ENCODE measurements around the gene UNC5A.

The UNC5A gene

GRCh38 chr5:176881816-176882566, 71.6 kb downstream of the UNC5A start:
- no peak for DNase-seq

GRCh38 chr5:176882567-176882903, 72.2 kb downstream of the UNC5A start:
- no peak for DNase-seq

GRCh38 chr5:176883700-176884570, 73.6 kb downstream of the UNC5A start:
- DNase-seq = no peak

- DNase-seq = no peak
Observed at GRCh38 chr5:176884571-176884890, 74.2 kb downstream of the UNC5A start.

- no peak for DNase-seq
Observed at GRCh38 chr5:176886336-176887251, 76.2 kb downstream of the UNC5A start.

- no peak for DNase-seq
Observed at GRCh38 chr5:176887252-176887849, 77.0 kb downstream of the UNC5A start.

GRCh38 chr5:176888016-176888864, 77.9 kb downstream of the UNC5A start:
- no peak for DNase-seq

GRCh38 chr5:176888865-176889165, 78.5 kb downstream of the UNC5A start:
- no peak for DNase-seq

GRCh38 chr5:176889321-176890280, 79.2 kb downstream of the UNC5A start:
- no peak for DNase-seq

- no peak for DNase-seq
Observed at GRCh38 chr5:176890455-176891330, 80.3 kb downstream of the UNC5A start.

- DNase-seq = no peak
Observed at GRCh38 chr5:176891331-176891958, 81.1 kb downstream of the UNC5A start.

GRCh38 chr5:176892663-176893062, 82.3 kb downstream of the UNC5A start:
- DNase-seq = no peak

- DNase-seq = no peak
Observed at GRCh38 chr5:176894298-176894697, 83.9 kb downstream of the UNC5A start.

- no peak for DNase-seq
Observed at GRCh38 chr5:176895831-176896230, 85.5 kb downstream of the UNC5A start.

- DNase-seq = no peak
Observed at GRCh38 chr5:176897263-176897662, 86.9 kb downstream of the UNC5A start.

- peak; percentile 12 for DNase-seq
Observed at GRCh38 chr5:176899296-176899891, 89.0 kb downstream of the UNC5A start, which contains the start of gene HK3. Gene HK3, minus strand, starts transcription at chr5:176899346. Its CDS starts 3,187 bp downstream, at chr5:176896159.

- DNase-seq = no peak
Observed at GRCh38 chr5:176899946-176900779, 89.8 kb downstream of the UNC5A start.

GRCh38 chr5:176900780-176901204, 90.4 kb downstream of the UNC5A start:
- DNase-seq = no peak

Data from activated CD4-positive, alpha-beta T cell treated with anti-CD3 and anti-CD28 coated beads, Interleukin-2, Interleukin-6, amounts not matched to agents 100 ng/mL and 50 ng/mL, durations not matched to agents 16 hours and 8 hours (primary cell).